ENCODE measurements around the gene DAD1.
"Not testable (repeated sequence)": the region's sequence is repeated elsewhere in the genome, so short reads cannot be mapped to it uniquely, and the experiment has no call there.

The DAD1 gene

DNA sequence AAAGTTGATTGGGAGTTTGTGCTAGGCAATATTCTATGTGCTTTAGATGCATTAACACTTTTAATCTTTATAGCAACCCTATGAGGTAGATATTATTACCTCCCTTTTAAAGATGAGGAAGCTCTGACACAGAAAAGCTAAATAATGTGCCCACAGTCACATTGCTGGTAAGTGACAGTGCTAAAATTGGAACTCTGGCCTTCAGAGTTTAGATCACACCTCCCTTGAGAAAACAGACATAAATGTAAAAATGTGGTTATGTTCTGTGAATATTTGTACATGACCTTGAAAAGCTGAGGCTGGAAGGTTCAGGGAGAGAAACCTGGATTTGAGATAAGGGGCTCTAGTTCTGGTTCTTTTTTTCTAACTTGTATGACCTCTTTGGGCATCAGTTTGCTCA is 11.0 kb upstream of the DAD1 start:
- DNase-seq, result no peak
- intact Hi-C loops (cut with DNase I), result no loop called here

- intact Hi-C loops (cut with DNase I), result no loop called here
- DNase-seq, result no peak
These were observed 10.3 kb upstream of the DAD1 start for GRCh38 chr14:22599349-22599748.

DNA sequence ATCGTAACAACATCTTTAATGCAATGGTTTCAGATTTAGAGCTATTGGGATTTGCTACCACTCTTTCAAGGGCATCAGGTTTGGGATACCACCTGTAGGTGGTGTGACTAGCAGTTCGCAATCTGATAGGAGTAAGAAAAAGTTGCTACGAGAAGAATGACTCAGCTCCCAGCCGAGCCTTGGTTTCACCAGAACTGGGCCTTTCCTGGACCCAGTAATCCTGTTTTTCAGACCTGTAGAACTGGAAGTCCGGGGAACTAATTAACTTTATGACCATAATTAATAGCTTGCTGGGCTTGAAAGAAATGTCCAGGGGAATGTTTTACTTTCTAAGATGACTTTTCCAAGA is 9.8 kb upstream of the DAD1 start:
- intact Hi-C loops (cut with DNase I), result no loop called here
- no peak for DNase-seq

- DNase-seq, result peak; percentile 63 to 97 (median 82)
- intact Hi-C loops (cut with DNase I), result no loop called here
These were observed 9.3 kb upstream of the DAD1 start, which contains the start of gene ABHD4 for GRCh38 chr14:22598099-22598895. Gene ABHD4, plus strand, starts transcription at chr14:22598300. Its CDS starts 7 bp downstream, at chr14:22598307.

- intact Hi-C loops (cut with DNase I), result loop anchor here (1.0 kb wide), 1 partner anchor 8 kb away; the partner anchor contains the start of gene DAD1
- DNase-seq, result peak in 1 of 10 donors; percentile 56
These were observed 8.7 kb upstream of the DAD1 start for GRCh38 chr14:22597771-22598098.

GRCh38 chr14:22597265-22597664 is 8.2 kb upstream of the DAD1 start:
- no peak for DNase-seq
- intact Hi-C loops (cut with DNase I), result loop anchor here (1.0 kb wide), 1 partner anchor 8 kb away; the partner anchor contains the start of gene DAD1

DNA sequence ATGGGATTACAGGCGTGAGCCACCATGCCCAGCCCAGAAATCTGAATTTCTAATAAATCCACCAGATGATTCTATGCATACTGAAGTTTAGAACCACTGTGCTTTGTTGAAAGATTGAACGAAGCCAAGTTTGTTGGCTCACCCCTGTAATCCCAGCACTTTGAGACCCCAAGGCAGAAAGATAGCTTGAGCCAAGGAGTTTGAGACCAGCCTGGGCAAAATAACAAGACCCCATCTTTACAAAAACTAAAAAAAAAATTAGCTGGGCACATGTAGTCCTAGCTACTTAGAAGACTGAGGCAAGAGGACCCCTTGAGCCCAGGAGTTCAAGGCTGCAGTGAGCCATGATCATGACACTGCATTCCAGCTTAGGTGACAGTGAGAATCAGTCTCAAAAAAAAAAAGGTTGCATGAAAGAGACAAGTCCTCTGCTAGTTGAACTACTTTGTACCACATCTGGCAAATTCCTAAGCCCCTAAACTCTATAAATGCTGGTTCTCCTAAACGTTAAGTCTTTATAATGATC is 7.4 kb upstream of the DAD1 start:
- DNase-seq, result no peak
- intact Hi-C loops (cut with DNase I), result no loop called here

DNA sequence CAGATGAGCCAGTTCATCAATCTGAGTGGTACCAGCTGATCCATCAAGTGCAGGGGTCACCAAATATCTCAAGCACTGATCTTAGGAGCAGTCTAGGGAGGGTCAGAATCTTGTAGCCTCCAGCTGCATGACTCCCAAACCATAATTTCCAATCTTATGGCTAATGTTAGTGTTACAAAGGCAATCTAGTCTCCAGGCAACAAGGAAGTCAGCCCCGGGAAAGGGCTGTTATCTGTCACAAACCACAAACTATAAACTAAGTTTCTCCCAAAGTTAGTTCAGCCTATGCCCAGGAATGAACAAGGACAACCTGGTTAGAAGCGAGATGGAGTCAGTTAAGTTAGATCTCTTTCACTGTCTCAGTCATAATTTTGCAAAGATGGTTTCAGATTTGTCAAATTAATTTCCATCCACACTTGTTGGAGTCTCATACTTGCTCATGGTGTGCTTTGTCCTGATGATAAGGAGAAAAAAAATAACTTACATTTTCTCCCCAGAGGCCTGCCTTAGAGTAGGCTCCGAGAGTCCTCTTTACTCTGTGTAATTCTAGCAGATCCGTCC is 5.2 kb upstream of the DAD1 start:
- intact Hi-C loops (cut with DNase I), result no loop called here
- DNase-seq, result no peak

- DNase-seq, result no peak
- intact Hi-C loops (cut with DNase I), result no loop called here
These were observed 4.6 kb upstream of the DAD1 start for GRCh38 chr14:22593601-22594000.

DNA sequence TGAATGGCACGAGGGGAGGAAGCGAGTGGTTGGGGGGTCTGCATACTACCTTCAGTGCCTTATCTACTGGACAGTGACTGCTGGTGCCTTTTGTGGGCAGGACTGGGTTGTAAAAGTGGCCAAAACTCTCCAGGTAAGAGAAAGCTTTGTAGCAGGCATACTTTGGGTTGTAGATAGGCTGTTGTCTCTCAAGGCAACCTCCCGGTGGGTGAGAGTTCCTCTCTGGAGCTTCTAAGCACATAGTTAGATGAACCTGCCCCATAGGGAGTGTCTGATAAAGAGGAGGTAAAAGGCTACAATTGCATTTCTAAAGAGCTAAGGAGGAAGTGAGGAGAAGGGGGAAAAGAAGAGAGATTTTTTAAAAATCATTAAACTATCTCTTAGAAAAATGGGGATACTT is 4.2 kb upstream of the DAD1 start:
- DNase-seq, result no peak
- intact Hi-C loops (cut with DNase I), result no loop called here

- intact Hi-C loops (cut with DNase I), result loop anchor here (1.0 to 5.0 kb wide), 2 partner anchors 9 to 179 kb away; partner anchors contain the start of gene OXA1L
These were observed 413 bp downstream of the DAD1 start for GRCh38 chr14:22588526-22589095.

GRCh38 chr14:22587677-22588422 is 1.2 kb downstream of the DAD1 start:
- intact Hi-C loops (cut with DNase I), result loop anchor here (5.0 kb wide), 1 partner anchor 179 kb away; the partner anchor contains the start of gene OXA1L
- not testable (repeated sequence) for DNase-seq

More at GRCh38 chr14:22588526-22589095, 413 bp downstream of the DAD1 start:
- DNase-seq, result no peak

DNA sequence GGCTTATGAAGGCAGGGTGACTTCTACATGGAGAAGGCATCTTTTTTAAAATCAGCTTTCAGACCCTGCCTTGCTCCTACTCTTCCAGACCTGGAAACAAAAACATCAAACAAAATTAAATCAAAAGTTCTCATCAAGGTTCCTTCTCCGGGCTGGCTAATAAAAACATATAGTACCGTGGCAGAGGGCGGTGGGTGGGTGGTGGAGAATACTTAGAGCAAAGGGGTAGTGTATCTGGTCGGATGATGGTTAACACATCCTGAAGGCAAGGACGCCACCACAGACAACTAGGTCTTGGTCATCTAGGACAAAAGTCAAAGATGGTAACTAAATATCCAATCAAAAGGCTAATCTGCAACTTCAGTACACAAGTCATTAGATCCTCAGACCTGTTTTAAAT is 1.8 kb downstream of the DAD1 start:
- DNase-seq, result no peak
- intact Hi-C loops (cut with DNase I), result loop anchor here (5.0 kb wide), 1 partner anchor 180 kb away; the partner anchor contains the start of gene OXA1L

DNA sequence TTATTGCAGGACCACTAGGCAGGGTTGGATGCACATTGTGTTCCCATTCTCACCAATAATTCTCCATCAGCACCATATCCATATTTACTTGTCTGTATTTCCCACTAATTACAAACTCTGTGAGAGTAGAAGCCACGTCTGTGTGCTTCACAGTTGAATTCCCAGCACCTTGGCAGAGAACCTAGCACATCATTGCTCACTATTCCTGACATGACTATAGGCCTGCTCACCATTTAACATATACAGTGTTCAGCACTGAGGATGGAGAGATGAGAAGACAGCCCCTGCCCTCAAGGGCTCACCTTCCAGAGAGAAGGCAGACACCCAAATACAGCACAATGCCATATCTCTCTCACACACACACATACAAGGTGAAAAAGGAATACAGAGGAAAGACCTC is 5.0 kb downstream of the DAD1 start:
- intact Hi-C loops (cut with DNase I), result no loop called here

GRCh38 chr14:22580625-22581024 is 8.4 kb downstream of the DAD1 start:
- intact Hi-C loops (cut with DNase I), result no loop called here
- no peak for DNase-seq

More for the DNA sequence above, 5.0 kb downstream of the DAD1 start:
- no peak for DNase-seq

- intact Hi-C loops (cut with DNase I), result no loop called here
- DNase-seq, result no peak
These were observed 9.1 kb downstream of the DAD1 start for GRCh38 chr14:22579881-22580280.

- no peak for DNase-seq
- intact Hi-C loops (cut with DNase I), result no loop called here
These were observed 9.8 kb downstream of the DAD1 start for GRCh38 chr14:22579236-22579635.

DNA sequence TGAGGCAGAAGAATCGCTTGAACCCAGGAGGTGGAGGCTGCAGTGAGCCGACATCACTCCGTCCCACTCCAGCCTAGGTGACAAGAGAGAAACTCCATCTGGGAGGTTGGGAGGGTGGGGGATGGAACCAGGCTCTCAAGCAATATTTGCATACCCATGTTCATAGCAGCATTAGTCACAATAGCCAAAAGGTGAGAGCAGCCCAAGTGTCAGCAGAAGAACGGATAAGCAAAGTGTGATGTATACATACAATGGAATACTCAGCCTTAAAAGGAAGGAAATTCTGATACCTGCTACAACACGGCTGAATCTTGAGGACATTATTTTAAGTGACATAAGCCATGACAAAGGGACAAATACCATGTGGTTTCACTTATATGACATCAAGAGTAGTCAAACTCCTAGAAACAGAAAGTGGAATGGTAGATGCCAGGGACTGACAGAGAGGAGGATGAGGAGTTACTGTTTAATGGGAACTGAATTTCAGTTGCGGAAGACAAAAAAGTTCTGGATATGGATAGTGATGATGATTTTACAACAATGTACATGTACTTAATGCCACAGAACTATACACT is 11.6 kb downstream of the DAD1 start:
- no peak for DNase-seq
- intact Hi-C loops (cut with DNase I), result no loop called here

GRCh38 chr14:22573804-22574203 is 15.2 kb downstream of the DAD1 start:
- intact Hi-C loops (cut with DNase I), result no loop called here
- no peak for DNase-seq

DNA sequence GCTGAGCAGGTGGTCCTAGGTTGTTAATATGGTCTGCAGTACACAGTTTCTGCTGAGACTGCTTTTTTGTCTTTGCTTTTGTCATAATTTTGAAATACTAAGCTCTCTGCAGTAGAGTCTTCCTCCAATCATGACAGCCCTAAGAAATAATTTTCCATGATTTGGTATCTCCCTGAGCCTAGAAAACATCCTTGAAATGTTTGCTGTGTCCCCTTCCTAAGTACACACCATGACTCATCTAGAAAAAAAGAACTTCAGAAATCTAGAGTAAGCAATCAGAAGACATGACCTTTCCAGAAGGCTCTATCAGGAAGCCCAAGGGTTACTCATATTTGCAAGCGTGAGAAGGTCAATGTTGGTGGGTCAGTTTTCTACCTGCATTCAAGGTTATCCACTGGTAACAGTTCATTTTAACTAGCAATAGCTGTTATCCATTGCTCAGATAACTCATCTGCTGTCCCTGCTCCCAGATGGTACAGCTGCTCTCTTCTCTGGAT is 16.4 kb downstream of the DAD1 start:
- intact Hi-C loops (cut with DNase I), result no loop called here
- no peak for DNase-seq

All from posterior cingulate gyrus (tissue), 11 donors.